Muscle of leg (tissue), 11 donors: ENCODE measurements around the gene DNAH2. TPM values are rescaled to one million over a fixed set of nuclear protein-coding genes. Genes with fewer than 3 reads are reported as not detected.

Experiments
- DNase-seq: peaks from one replicate; pipeline ENCODE4 v3.0.0; 2013
- H3K27ac ChIP-seq: one replicate; pipeline ENCODE4 v1.5.1; 2013; ENCODE audit warnings: mild to moderate bottlenecking, low read length, control low read depth
- H3K27me3 ChIP-seq: one replicate; pipeline ENCODE4 v1.6.1; 2013; ENCODE audit warnings: low read length; ENCODE audit not compliant: control insufficient read depth, insufficient read depth
- H3K36me3 ChIP-seq: one replicate; pipeline ENCODE4 v1.6.1; 2013; ENCODE audit warnings: low read length; ENCODE audit not compliant: control insufficient read depth, insufficient read depth
- H3K4me1 ChIP-seq: one replicate; pipeline ENCODE4 v1.6.1; 2013; ENCODE audit warnings: low read length; ENCODE audit not compliant: control insufficient read depth, insufficient read depth
- H3K4me3 ChIP-seq: one replicate; pipeline ENCODE4 v1.5.1; 2013; ENCODE audit warnings: low read length, control low read depth
- H3K9me3 ChIP-seq: replicated peaks from 2 replicates; pipeline ENCODE4 v1.6.1; 2013; ENCODE audit warnings: low read depth, low read length; ENCODE audit not compliant: control insufficient read depth
- WGBS: methylation state at CpG from one replicate; pipeline ENCODE4 v1.1.5; 2013; ENCODE audit warnings: missing lambda C conversion rate; ENCODE audit not compliant: insufficient coverage; 5-methylcytosine and 5-hydroxymethylcytosine counted together
- polyA plus RNA-seq, 8 donors: library from polyadenylated mRNA; unstranded; fragments of 120-200 nt; gene quantifications; one replicate each; pipeline versions ENCODE4 v1.2.1 to v1.2.3, GENCODE V29; 2013; ENCODE audit warnings: inconsistent platforms in 1 of 8, low replicate concordance in 1 of 8; ENCODE audit not compliant: insufficient read length in 8 of 8, insufficient read depth in 1 of 8
- total RNA-seq: library from RNA; stranded (reverse); fragments of 120-200 nt; gene quantifications from one replicate; pipeline ENCODE4 v1.2.4, GENCODE V29; 2013

Gene DNAH2
- total and polyA plus RNA-seq, 9 donors = 3.9 to 18.3 (median 6.2) TPM

GRCh38 chr17:7748076-7748775, 30.7 kb downstream of the DNAH2 start:
- Histone ChIP-seq H3K9me3 (no peaks in the 10 kb centered on the region), H3K4me3 (no peak overlapping the region), H3K27ac (no peak overlapping the region), H3K36me3 (no peaks in the 10 kb centered on the region), H3K27me3 (peaks cover 2% of the 10 kb centered on the region), H3K4me1 (no peaks in the 10 kb centered on the region)
- WGBS = 44% methylated on average over 2 of the region's 10 CpGs
- DNase-seq = peak; percentile 46

GRCh38 chr17:7750321-7750821, 32.8 kb downstream of the DNAH2 start:
- no peaks in the 10 kb centered on the region for H3K9me3 ChIP-seq
- no CpG with 5 or more reads among the region's 4 CpGs for WGBS
- no peak overlapping the region for H3K4me3 ChIP-seq
- DNase-seq = no peak
- no peak overlapping the region for H3K27ac ChIP-seq
- H3K36me3 ChIP-seq = no peaks in the 10 kb centered on the region
- peaks cover 3% of the 10 kb centered on the region for H3K4me1 ChIP-seq
- peaks cover 2% of the 10 kb centered on the region for H3K27me3 ChIP-seq

- H3K9me3 ChIP-seq = no peaks in the 10 kb centered on the region
- H3K27ac ChIP-seq = no peak overlapping the region
- peaks cover 4% of the 10 kb centered on the region for H3K4me1 ChIP-seq
- no peaks in the 10 kb centered on the region for H3K36me3 ChIP-seq
- 97% methylated on average over 6 of the region's 8 CpGs for WGBS
- no peaks in the 10 kb centered on the region for H3K27me3 ChIP-seq
- no peak for DNase-seq
- no peak overlapping the region for H3K4me3 ChIP-seq
These were observed 37.1 kb downstream of the DNAH2 start for GRCh38 chr17:7754656-7755055.

GRCh38 chr17:7755095-7755890, 37.7 kb downstream of the DNAH2 start:
- Histone ChIP-seq H3K4me1 (peaks cover 4% of the 10 kb centered on the region), H3K27ac (no peak overlapping the region), H3K27me3 (no peaks in the 10 kb centered on the region), H3K4me3 (no peak overlapping the region), H3K36me3 (no peaks in the 10 kb centered on the region), H3K9me3 (no peaks in the 10 kb centered on the region)
- WGBS = 40% methylated on average over 7 of the region's 9 CpGs
- no peak for DNase-seq

GRCh38 chr17:7756968-7757367, 39.4 kb downstream of the DNAH2 start:
- Histone ChIP-seq H3K27ac (no peak overlapping the region), H3K4me3 (no peak overlapping the region), H3K9me3 (no peaks in the 10 kb centered on the region), H3K27me3 (no peaks in the 10 kb centered on the region), H3K4me1 (peaks cover 4% of the 10 kb centered on the region), H3K36me3 (no peaks in the 10 kb centered on the region)
- WGBS = 73% methylated on average over 14 of the region's 14 CpGs
- no peak for DNase-seq

- 84% methylated on average over 13 of the region's 16 CpGs for WGBS
- Histone ChIP-seq H3K4me3 (no peak overlapping the region), H3K4me1 (peaks cover 9% of the 10 kb centered on the region), H3K9me3 (no peaks in the 10 kb centered on the region), H3K36me3 (no peaks in the 10 kb centered on the region), H3K27ac (no peak overlapping the region), H3K27me3 (no peaks in the 10 kb centered on the region)
- no peak for DNase-seq
These were observed 46.4 kb downstream of the DNAH2 start for GRCh38 chr17:7763919-7764318.

DNA sequence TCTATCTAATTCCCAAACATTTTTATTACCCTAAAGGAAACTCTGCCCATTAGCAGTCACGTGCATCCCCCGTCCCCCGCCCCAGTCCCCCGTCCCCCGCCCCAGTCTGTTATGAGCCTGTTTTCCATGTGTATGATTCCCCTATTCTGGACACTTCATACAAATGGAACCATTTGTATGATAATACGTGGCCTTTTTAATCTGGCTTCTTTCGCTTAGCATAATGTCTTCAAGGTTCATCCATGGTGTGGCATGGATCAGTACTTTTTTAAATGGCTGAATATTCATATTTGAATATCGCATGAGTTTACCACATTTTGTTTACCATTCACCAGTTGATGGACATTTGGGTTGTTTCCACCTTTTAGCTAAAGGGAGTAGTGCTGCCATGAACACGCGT, 49.5 kb downstream of the DNAH2 start:
- H3K27ac ChIP-seq = peak overlapping the region; percentile 1
- DNase-seq = no peak
- no peaks in the 10 kb centered on the region for H3K27me3 ChIP-seq
- no peak overlapping the region for H3K4me3 ChIP-seq
- no peaks in the 10 kb centered on the region for H3K9me3 ChIP-seq
- WGBS = no CpG with 5 or more reads among the region's 10 CpGs
- peaks cover 9% of the 10 kb centered on the region for H3K4me1 ChIP-seq
- no peaks in the 10 kb centered on the region for H3K36me3 ChIP-seq

DNA sequence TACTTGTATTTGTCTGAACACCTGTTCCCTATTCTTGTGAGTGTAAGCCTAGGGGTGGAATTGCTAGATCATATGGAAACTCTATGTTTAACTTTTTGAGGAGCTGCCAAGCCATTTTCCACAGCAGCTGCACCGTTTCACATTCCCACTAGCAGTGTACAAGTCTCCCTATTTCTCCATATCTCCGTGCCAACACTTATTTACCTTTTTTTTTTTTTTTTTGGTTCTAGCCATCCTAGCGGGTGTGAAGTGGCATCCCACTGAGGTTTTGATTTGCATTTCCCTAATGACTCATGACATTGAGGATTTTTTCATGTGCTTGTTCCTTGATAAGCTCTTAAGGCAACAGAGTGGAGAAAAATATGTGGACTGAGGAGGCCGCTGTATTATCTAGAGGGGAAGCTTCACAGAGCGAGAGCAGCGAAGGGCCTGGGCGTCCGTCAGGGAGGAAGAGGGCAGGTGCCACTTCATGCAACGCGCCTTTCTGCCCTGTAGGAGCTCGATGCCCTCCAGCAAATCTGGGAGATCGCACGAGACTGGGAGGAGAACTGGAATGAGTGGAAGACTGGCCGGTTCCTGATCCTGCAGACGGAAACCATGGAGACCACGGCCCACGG, 50.0 kb downstream of the DNAH2 start:
- H3K36me3 ChIP-seq = no peaks in the 10 kb centered on the region
- peak; percentile 66 for DNase-seq
- peaks cover 9% of the 10 kb centered on the region for H3K4me1 ChIP-seq
- 69% methylated on average over 12 of the region's 17 CpGs for WGBS
- H3K27me3 ChIP-seq = no peaks in the 10 kb centered on the region
- peak overlapping the region; percentile 62 for H3K27ac ChIP-seq
- peak overlapping the region; percentile 17 for H3K4me3 ChIP-seq
- H3K9me3 ChIP-seq = no peaks in the 10 kb centered on the region

GRCh38 chr17:7769854-7770253, 52.3 kb downstream of the DNAH2 start:
- no peak overlapping the region for H3K4me3 ChIP-seq
- WGBS = 71% methylated on average over 2 of the region's 4 CpGs
- H3K27me3 ChIP-seq = no peaks in the 10 kb centered on the region
- H3K36me3 ChIP-seq = no peaks in the 10 kb centered on the region
- no peak for DNase-seq
- H3K9me3 ChIP-seq = no peaks in the 10 kb centered on the region
- H3K4me1 ChIP-seq = peaks cover 9% of the 10 kb centered on the region
- H3K27ac ChIP-seq = no peak overlapping the region

- no peaks in the 10 kb centered on the region for H3K9me3 ChIP-seq
- peaks cover 5% of the 10 kb centered on the region for H3K27me3 ChIP-seq
- WGBS = 37% methylated on average over 2 of the region's 9 CpGs
- no peak overlapping the region for H3K4me3 ChIP-seq
- no peak overlapping the region for H3K27ac ChIP-seq
- H3K4me1 ChIP-seq = peaks cover 7% of the 10 kb centered on the region
- no peak for DNase-seq
- no peaks in the 10 kb centered on the region for H3K36me3 ChIP-seq
These were observed 56.5 kb downstream of the DNAH2 start for GRCh38 chr17:7774055-7774521.
